ENCODE data around the gene LAMA2.

Gene LAMA2

DNA sequence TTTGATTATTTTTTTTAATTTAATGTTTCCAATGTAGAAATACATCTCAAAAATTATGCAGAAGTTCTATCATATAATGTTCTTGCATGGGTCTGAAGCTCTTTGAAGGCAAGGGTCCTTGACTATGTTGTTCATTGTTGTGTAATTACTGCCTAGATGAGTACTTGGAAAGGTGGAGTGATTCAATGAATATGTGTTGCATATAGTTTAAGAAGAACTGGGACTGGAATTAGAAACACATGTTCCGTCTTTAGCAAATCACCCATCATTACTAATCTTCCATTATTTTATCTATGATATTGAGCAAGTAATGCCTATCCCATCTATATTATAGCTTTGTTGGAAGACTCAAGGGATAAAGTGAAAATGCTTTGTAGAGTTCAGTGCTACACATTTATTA lies 147.3 kb downstream of the LAMA2 start:
- no peak overlapping the region for H3K27ac ChIP-seq
- no peaks in the 10 kb centered on the region for H3K27me3 ChIP-seq (ENCODE audit: insufficient read depth, low read depth, severe bottlenecking)
- no peaks in the 10 kb centered on the region for H3K36me3 ChIP-seq
- no peaks in the 10 kb centered on the region for H3K9me3 ChIP-seq (ENCODE audit: severe bottlenecking)
- H3K4me3 ChIP-seq (ENCODE audit: low read depth, low read length), result no peak overlapping the region
- TF ChIP-seq, protein P1, sequence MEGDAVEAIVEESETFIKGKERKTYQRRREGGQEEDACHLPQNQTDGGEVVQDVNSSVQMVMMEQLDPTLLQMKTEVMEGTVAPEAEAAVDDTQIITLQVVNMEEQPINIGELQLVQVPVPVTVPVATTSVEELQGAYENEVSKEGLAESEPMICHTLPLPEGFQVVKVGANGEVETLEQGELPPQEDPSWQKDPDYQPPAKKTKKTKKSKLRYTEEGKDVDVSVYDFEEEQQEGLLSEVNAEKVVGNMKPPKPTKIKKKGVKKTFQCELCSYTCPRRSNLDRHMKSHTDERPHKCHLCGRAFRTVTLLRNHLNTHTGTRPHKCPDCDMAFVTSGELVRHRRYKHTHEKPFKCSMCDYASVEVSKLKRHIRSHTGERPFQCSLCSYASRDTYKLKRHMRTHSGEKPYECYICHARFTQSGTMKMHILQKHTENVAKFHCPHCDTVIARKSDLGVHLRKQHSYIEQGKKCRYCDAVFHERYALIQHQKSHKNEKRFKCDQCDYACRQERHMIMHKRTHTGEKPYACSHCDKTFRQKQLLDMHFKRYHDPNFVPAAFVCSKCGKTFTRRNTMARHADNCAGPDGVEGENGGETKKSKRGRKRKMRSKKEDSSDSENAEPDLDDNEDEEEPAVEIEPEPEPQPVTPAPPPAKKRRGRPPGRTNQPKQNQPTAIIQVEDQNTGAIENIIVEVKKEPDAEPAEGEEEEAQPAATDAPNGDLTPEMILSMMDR (IDR thresholded peaks at IDR 0.05; ENCODE audit: low read depth, low read length), result no peak
- no peak for DNase-seq

DNA sequence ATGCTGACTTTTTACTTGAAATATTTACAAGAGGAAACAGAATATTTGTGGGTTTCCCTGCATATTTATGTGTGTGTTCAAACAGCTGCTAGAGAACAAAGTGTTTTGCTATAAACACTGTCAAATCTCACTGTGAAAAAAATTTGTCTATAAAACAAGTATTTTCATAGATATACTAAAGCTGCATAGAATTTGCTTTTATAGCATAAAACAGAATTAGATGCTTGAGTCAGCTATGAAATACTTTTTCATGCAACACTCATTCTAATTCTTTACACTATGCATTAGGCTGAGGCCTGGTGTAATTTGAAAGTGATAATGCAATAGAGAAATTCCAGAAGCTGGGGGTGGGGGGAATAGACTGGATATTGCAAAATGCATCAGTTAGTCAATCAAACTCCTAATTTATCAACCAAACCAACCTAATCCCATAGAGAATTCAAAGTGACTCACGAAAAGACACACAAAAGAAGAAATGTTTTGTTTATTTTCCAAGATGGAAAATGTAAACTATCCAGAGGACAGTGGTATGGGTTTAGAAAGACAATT lies 148.2 kb downstream of the LAMA2 start:
- TF ChIP-seq, protein P1 (IDR thresholded peaks at IDR 0.05; ENCODE audit: low read depth, low read length), result no peak
- H3K9me3 ChIP-seq (ENCODE audit: severe bottlenecking), result no peaks in the 10 kb centered on the region
- H3K36me3 ChIP-seq, result no peaks in the 10 kb centered on the region
- H3K27ac ChIP-seq, result no peak overlapping the region
- H3K4me3 ChIP-seq (ENCODE audit: low read depth, low read length), result no peak overlapping the region
- no peaks in the 10 kb centered on the region for H3K27me3 ChIP-seq (ENCODE audit: insufficient read depth, low read depth, severe bottlenecking)
- DNase-seq, result no peak

DNA sequence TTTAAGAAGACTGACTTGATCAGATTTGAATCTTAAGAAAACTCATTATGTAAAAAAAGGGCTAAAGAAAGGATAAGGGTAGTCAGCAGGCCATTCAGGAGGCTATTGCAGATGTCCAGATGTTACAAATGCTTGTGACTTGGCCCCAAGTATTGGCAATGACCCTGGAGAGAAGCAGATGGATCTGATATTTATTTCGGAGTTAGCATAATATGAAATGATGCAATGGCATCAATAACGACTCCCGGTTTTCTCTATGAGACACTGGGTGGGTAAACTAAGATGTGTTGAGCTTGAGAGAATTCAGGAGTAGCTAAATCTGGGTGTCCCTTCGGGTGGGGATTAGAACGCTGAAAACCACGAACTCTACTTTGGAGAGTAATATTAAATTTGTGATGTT lies 149.7 kb downstream of the LAMA2 start:
- TF ChIP-seq, protein P1 (IDR thresholded peaks at IDR 0.05; ENCODE audit: low read depth, low read length), result no peak
- DNase-seq, result no peak
- Histone ChIP-seq H3K27ac (no peak overlapping the region), H3K27me3 (ENCODE audit: insufficient read depth, low read depth, severe bottlenecking) (no peaks in the 10 kb centered on the region), H3K4me3 (ENCODE audit: low read depth, low read length) (no peak overlapping the region), H3K36me3 (no peaks in the 10 kb centered on the region), H3K9me3 (ENCODE audit: severe bottlenecking) (no peaks in the 10 kb centered on the region)

DNA sequence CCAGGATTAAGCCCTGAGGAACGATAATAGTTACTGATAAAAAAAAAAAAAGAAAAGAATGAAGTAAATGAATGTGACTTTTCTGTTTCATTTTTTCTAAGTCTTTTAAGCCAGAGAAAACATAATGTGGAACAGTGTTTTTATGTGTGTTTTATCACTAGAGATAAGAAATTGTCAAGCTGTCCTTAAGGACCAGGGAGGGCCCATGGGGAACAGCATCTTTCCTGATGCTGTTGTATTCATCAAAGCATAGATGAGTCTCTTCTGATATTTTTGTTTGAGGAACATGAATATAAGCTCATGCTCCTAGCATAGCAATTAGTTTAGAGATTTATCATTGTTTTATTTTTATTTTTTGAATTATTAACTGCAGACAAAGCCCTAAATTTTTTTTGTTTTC lies 150.2 kb downstream of the LAMA2 start:
- no peak for DNase-seq
- H3K4me3 ChIP-seq (ENCODE audit: low read depth, low read length), result no peak overlapping the region
- no peak overlapping the region for H3K27ac ChIP-seq
- no peaks in the 10 kb centered on the region for H3K9me3 ChIP-seq (ENCODE audit: severe bottlenecking)
- TF ChIP-seq, protein P1 (IDR thresholded peaks at IDR 0.05; ENCODE audit: low read depth, low read length), result no peak
- H3K27me3 ChIP-seq (ENCODE audit: insufficient read depth, low read depth, severe bottlenecking), result no peaks in the 10 kb centered on the region
- H3K36me3 ChIP-seq, result no peaks in the 10 kb centered on the region

DNA sequence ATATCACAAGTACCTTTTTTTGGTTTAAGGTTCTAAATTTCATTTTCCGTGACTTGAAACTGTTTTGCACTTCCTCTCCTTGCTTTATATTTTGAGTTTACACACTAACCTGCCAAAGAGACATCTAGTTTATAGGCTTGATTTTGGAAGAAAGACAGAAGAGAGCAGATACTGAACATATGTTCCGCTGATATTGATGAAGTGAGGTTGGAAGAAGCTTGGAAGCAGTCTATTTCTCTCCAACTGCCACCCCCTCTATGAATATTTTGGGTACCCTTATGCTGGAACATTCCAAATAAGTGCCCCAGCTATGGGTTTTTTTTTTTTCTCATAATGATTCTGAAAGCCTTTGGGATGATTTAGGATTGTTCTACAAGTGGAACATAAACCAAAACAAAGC lies 150.6 kb downstream of the LAMA2 start:
- no peaks in the 10 kb centered on the region for H3K9me3 ChIP-seq (ENCODE audit: severe bottlenecking)
- H3K27me3 ChIP-seq (ENCODE audit: insufficient read depth, low read depth, severe bottlenecking), result no peaks in the 10 kb centered on the region
- H3K4me3 ChIP-seq (ENCODE audit: low read depth, low read length), result no peak overlapping the region
- H3K27ac ChIP-seq, result no peak overlapping the region
- H3K36me3 ChIP-seq, result no peaks in the 10 kb centered on the region
- TF ChIP-seq, protein P1 (IDR thresholded peaks at IDR 0.05; ENCODE audit: low read depth, low read length), result no peak
- no peak for DNase-seq

DNA sequence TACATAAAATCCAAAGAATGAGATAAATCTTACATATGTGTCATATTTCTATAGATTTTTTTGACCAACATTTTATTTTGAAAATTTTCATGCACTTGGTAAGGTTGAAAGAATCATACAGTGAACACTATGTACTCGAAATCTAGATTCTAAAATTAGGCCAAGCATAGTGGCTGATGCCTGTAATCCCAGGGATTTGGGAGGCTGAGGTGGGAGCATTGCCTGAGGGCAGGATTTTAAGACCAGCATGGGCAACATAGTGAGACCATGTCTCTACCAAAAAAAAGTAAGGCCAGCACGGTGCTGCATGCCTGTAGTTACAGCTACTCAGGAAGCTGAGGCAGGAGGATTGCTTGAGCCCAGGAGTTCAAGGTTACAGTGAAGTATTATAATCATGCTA lies 158.6 kb downstream of the LAMA2 start:
- TF ChIP-seq, protein P1 (IDR thresholded peaks at IDR 0.05; ENCODE audit: low read depth, low read length), result no peak
- H3K36me3 ChIP-seq, result no peaks in the 10 kb centered on the region
- H3K27me3 ChIP-seq (ENCODE audit: insufficient read depth, low read depth, severe bottlenecking), result no peaks in the 10 kb centered on the region
- peaks cover 3% of the 10 kb centered on the region for H3K9me3 ChIP-seq (ENCODE audit: severe bottlenecking)
- H3K4me3 ChIP-seq (ENCODE audit: low read depth, low read length), result no peak overlapping the region
- DNase-seq, result no peak
- no peak overlapping the region for H3K27ac ChIP-seq

Measured in WERI-Rb-1 (cell line).